NCI-H345 treated with DMSO at 0.1 percent for 48 hours (cell line): ENCODE data around the gene TMEM26.

Experiments
- DNase-seq: peaks from one replicate; lab custom pipeline; 2025; ENCODE audit not compliant: unreplicated experiment; lab: John Stamatoyannopoulos, UW

The TMEM26 gene

GRCh38 chr10:61460835-61461234 lies 7.7 kb upstream of the TMEM26 start:
- no peak for DNase-seq

- DNase-seq = no peak
These were observed 4.8 kb upstream of the TMEM26 start for GRCh38 chr10:61458031-61458430.

- DNase-seq = no peak
These were observed 3.1 kb upstream of the TMEM26 start for GRCh38 chr10:61456095-61456789.

GRCh38 chr10:61455656-61456055 lies 2.5 kb upstream of the TMEM26 start:
- DNase-seq = no peak

GRCh38 chr10:61454541-61454940 lies 1.4 kb upstream of the TMEM26 start:
- DNase-seq = no peak

GRCh38 chr10:61452151-61452651 lies 980 bp downstream of the TMEM26 start:
- no peak for DNase-seq

- DNase-seq = no peak
These were observed 1.8 kb downstream of the TMEM26 start for GRCh38 chr10:61451357-61451756.

- no peak for DNase-seq
These were observed 4.2 kb downstream of the TMEM26 start for GRCh38 chr10:61448841-61449600.

GRCh38 chr10:61448091-61448490 lies 5.1 kb downstream of the TMEM26 start:
- no peak for DNase-seq

- DNase-seq = no peak
These were observed 14.0 kb downstream of the TMEM26 start for GRCh38 chr10:61439058-61439609.

- no peak for DNase-seq
These were observed 14.8 kb downstream of the TMEM26 start for GRCh38 chr10:61438141-61438988.

- DNase-seq = no peak
These were observed 30.0 kb downstream of the TMEM26 start for GRCh38 chr10:61423178-61423577.

GRCh38 chr10:61417661-61418060 lies 35.5 kb downstream of the TMEM26 start:
- no peak for DNase-seq

- DNase-seq = no peak
These were observed 37.4 kb downstream of the TMEM26 start for GRCh38 chr10:61415824-61416223.

- no peak for DNase-seq
These were observed 41.5 kb downstream of the TMEM26 start for GRCh38 chr10:61411706-61412105.

GRCh38 chr10:61410353-61411070 lies 42.7 kb downstream of the TMEM26 start:
- DNase-seq = no peak

GRCh38 chr10:61409157-61409556 lies 44.0 kb downstream of the TMEM26 start:
- no peak for DNase-seq

GRCh38 chr10:61408105-61408504 lies 45.1 kb downstream of the TMEM26 start:
- no peak for DNase-seq

GRCh38 chr10:61406736-61407135 lies 46.4 kb downstream of the TMEM26 start:
- no peak for DNase-seq

GRCh38 chr10:61406242-61406641 lies 46.9 kb downstream of the TMEM26 start:
- DNase-seq = no peak

GRCh38 chr10:61404751-61405150 lies 48.4 kb downstream of the TMEM26 start:
- DNase-seq = no peak
